M059J (cell line): Measurements from ENCODE around the gene CSF3. TPM values are rescaled to one million over a fixed set of nuclear protein-coding genes. Genes with fewer than 3 reads are reported as not detected.

Experiments used
- DNase-seq: peaks from one replicate; pipeline ENCODE4 v3.0.0-alpha.2; 2012; ENCODE audit warnings: low read depth
- total RNA-seq: library from RNA; depleted of rRNA; stranded (reverse); fragments of >200 nt; shearing (Covaris generic); gene quantifications from 2 replicates; pipeline ENCODE4 v1.2.3, GENCODE V29; 2014; rRNA removed

CSF3 gene
- not detected in 2 replicates for total RNA-seq

- DNase-seq: no peak
Observed at GRCh38 chr17:40015005-40015997, at the start of gene CSF3. TSS of gene CSF3 (plus strand) at chr17:40015440. CDS start at chr17:40015475, 35 bp downstream.

- DNase-seq: no peak
Observed at GRCh38 chr17:39966771-39967170, 48.5 kb upstream of the CSF3 start.

- DNase-seq: no peak
Observed at GRCh38 chr17:39968761-39969160, 46.5 kb upstream of the CSF3 start.

- no peak for DNase-seq
Observed at GRCh38 chr17:39969375-39969774, 45.9 kb upstream of the CSF3 start.

- DNase-seq: no peak
Observed at GRCh38 chr17:39970157-39970692, 45.0 kb upstream of the CSF3 start.

- DNase-seq: no peak
Observed at GRCh38 chr17:39971076-39971603, 44.1 kb upstream of the CSF3 start.

- no peak for DNase-seq
Observed at GRCh38 chr17:39972271-39972670, 43.0 kb upstream of the CSF3 start.

- DNase-seq: no peak
Observed at GRCh38 chr17:39973496-39973895, 41.7 kb upstream of the CSF3 start.

GRCh38 chr17:39974433-39974832 lies 40.8 kb upstream of the CSF3 start:
- DNase-seq: no peak

GRCh38 chr17:39975801-39976200 lies 39.4 kb upstream of the CSF3 start:
- no peak for DNase-seq

- peak; percentile 86 for DNase-seq
Observed at GRCh38 chr17:39979016-39979670, 36.1 kb upstream of the CSF3 start.

- DNase-seq: peak; percentile 23
Observed at GRCh38 chr17:39979893-39980350, 35.3 kb upstream of the CSF3 start.

GRCh38 chr17:39980351-39981206 lies 34.7 kb upstream of the CSF3 start, which contains the start of gene PSMD3:
TSS of gene PSMD3 (plus strand) at chr17:39980807. CDS start at chr17:39980971, 164 bp downstream.
- peak; percentile 99 for DNase-seq

GRCh38 chr17:39981207-39981741 lies 34.0 kb upstream of the CSF3 start:
- DNase-seq: peak; percentile 5

GRCh38 chr17:39981766-39982375 lies 33.4 kb upstream of the CSF3 start:
- no peak for DNase-seq

- DNase-seq: no peak
Observed at GRCh38 chr17:39988206-39988810, 26.9 kb upstream of the CSF3 start.

GRCh38 chr17:39994448-39994847 lies 20.8 kb upstream of the CSF3 start:
- no peak for DNase-seq

- no peak for DNase-seq
Observed at GRCh38 chr17:39995438-39995837, 19.8 kb upstream of the CSF3 start.

GRCh38 chr17:39996162-39996561 lies 19.1 kb upstream of the CSF3 start:
- no peak for DNase-seq

GRCh38 chr17:39996800-39997199 lies 18.4 kb upstream of the CSF3 start:
- no peak for DNase-seq
